ENCODE results near the gene TBCD.
A peak's percentile ranks its signal among the peaks of the same experiment; 100 is the strongest.
"Not testable (repeated sequence)": the region's sequence is repeated elsewhere in the genome, so short reads cannot be mapped to it uniquely, and the experiment has no call there.

The TBCD gene

DNA sequence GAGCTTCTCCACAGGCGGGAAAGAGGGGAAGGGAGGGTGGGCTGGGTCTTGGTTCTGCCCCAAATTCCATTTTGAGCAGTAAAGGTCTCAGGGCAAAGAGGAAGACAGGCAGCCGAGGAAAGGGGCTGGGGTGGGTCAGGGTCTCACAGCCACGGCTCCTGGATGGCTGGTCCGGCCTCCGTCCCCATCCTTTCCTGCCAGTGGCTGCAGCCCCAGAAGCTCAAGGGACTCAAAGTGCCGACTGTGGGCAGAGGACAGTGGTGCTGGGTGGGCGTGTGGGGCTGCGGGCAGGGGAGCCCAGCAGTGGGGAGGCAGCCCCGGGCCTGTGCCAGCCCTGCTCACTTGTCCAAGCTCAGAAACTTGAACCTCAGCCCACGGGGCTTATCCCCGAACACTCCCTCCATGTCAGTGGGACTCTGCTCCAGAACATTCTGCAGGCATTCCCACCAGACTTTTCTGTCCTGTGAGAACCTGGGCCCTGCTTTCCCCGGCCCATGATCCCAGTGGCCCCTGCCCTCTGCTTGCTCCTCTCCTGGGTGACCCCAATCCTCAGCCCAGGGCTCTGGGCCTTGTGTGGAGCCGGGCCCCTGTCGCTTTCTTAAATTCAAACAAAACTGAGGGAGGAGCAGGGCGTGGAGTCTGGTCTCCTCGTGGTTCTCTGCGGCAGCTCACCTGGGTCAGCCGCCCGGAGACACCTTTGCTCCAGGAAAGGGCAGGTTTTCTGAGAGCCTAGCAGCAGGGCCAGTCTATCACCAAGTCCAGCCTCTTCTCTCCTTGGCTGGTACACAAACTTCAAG lies 209.7 kb downstream of the TBCD start:
- ChIA-PET CTCF (no interaction called here), POLR2A (no interaction called here)
- TF ChIP-seq, protein P1, sequence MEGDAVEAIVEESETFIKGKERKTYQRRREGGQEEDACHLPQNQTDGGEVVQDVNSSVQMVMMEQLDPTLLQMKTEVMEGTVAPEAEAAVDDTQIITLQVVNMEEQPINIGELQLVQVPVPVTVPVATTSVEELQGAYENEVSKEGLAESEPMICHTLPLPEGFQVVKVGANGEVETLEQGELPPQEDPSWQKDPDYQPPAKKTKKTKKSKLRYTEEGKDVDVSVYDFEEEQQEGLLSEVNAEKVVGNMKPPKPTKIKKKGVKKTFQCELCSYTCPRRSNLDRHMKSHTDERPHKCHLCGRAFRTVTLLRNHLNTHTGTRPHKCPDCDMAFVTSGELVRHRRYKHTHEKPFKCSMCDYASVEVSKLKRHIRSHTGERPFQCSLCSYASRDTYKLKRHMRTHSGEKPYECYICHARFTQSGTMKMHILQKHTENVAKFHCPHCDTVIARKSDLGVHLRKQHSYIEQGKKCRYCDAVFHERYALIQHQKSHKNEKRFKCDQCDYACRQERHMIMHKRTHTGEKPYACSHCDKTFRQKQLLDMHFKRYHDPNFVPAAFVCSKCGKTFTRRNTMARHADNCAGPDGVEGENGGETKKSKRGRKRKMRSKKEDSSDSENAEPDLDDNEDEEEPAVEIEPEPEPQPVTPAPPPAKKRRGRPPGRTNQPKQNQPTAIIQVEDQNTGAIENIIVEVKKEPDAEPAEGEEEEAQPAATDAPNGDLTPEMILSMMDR (IDR thresholded peaks at IDR 0.05; ENCODE audit: insufficient read depth, low read length, missing control alignments): no peak
- DNase-seq (ENCODE audit: low read depth, low spot score): no peak
- H3K4me3 ChIP-seq (ENCODE audit: low read depth, low read length): no peak overlapping the region

DNA sequence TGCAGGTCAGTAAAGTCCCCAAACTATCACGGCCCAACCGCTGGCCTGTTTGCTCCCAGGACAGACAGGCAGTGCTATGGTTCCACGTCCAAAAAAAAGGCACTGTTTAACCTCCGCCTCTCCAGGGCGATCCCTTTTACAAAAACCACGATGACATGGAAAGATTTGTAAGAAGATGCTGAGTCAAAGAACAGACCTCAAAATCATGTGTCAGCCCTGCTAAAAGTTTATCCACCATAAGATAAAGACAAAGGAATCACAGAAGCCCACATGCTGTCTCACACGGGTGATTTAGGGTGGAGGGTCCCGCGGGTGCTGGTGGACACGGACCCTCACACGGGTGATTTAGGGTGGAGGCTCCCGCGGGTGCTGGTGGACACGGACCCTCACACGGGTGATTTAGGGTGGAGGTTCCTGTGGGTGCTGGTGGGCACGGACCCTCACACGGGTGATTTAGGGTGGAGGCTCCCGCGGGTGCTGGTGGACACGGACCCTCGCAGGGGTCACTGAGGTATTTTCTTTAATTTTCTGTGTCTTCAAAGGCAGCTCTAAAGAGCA lies 210.4 kb downstream of the TBCD start:
- TF ChIP-seq, protein P1 (IDR thresholded peaks at IDR 0.05; ENCODE audit: insufficient read depth, low read length, missing control alignments): no peak
- H3K4me3 ChIP-seq (ENCODE audit: low read depth, low read length): no peak overlapping the region
- POLR2A ChIA-PET: no interaction called here
- no peak for DNase-seq (ENCODE audit: low read depth, low spot score)
- CTCF ChIA-PET: interaction anchor here (0.9 to 1.9 kb wide), 6 partner anchors 8 to 294 kb away, joined by 3 to 16 read pairs (median 3); no protein-coding TSS in a partner anchor

DNA sequence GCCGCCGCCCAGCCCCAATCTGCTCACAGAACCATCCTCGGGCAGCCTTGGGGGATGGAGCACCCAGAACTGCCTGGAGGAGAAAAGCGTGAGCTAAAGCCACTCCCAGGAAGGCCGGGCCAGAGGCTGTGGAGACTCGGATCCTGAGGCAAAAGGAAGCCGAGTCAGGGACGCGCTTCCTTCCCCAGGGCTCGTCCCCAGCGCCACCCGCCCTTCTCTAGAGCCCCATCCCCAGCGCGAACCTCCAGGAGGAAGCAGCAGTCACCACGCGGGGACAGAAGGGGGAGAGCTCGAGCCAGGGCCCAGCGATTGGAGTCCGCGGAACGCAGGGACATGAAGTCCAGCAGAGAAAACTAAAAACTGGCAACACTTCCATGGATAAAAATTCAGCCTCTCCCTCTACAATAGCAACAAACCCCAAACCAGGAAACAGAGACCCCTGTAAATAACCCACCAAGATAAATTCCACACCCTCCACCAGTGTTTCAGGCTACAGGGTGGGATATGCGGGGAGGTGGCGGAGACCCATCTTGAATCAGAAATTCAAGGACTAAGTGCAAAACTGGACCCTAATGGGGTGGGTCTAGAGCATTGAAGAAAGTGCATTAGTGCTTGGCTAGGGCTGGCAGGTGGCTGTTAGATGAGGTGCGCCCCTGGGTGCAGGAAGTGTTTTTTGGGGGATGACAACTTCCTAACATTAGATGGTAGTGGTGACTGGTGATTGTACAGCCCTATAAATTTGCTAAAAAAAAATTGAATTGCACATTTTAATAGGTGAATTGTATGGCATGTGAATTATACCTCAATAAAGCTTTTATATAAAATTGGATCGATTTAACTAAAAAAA lies 211.5 kb downstream of the TBCD start:
- H3K4me3 ChIP-seq (ENCODE audit: low read depth, low read length): 0 out of 2 replicates have a peak overlapping the region, but pooled peaks have one; percentile 8
- TF ChIP-seq, protein P1 (IDR thresholded peaks at IDR 0.05; ENCODE audit: insufficient read depth, low read length, missing control alignments): peak; percentile 94
- ChIA-PET POLR2A (no interaction called here), CTCF (interaction anchor here (0.6 to 1.9 kb wide), 16 partner anchors 9 to 295 kb away, joined by 3 to 16 read pairs (median 3); no protein-coding TSS in a partner anchor)
- no peak for DNase-seq (ENCODE audit: low read depth, low spot score)

DNA sequence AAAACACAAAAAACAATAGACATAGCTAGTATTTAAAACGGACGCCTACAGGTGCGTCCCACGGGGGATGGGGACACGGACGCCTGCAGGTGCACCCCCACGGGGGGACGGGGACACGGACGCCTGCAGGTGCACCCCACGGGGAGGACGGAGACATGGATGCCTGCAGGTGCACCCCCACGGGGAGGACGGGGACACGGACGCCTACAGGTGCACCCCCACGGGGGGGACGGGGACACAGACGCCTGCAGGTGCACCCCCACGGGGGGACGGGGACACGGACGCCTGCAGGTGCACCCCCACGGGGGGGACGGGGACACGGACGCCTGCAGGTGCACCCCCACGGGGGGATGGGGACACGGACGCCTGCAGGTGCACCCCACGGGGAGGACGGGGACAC lies 212.6 kb downstream of the TBCD start:
- DNase-seq (ENCODE audit: low read depth, low spot score); POLR2A ChIA-PET; H3K4me3 ChIP-seq (ENCODE audit: low read depth, low read length): not testable (repeated sequence)
- CTCF ChIA-PET: interaction anchor here (0.6 to 1.9 kb wide), 7 partner anchors 11 to 239 kb away, joined by 3 to 16 read pairs (median 5); no protein-coding TSS in a partner anchor

DNA sequence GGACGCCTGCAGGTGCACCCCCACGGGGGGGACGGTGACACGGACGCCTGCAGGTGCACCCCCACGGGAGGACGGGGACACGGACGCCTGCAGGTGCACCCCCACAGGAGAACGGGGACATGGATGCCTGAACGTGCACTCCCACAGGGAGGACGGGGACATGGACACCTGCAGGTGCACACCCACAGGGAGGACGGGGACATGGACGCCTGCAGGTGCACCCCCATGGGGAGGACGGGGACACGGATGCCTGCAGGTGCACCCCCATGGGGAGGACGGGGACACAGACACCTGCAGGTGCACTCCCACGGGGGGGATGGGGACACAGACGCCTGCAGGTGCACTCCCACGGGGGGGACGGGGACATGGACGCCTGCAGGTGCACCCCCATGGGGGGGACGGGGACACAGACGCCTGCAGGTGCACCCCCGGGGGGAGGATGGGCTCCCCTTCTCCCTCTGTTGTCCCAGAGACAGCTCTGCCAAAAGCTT lies 213.0 kb downstream of the TBCD start:
- ChIA-PET CTCF (interaction anchor here (1.6 kb wide), 1 partner anchor 13 kb away, joined by 3 read pairs; no protein-coding TSS in a partner anchor), POLR2A (no interaction called here)
- H3K4me3 ChIP-seq (ENCODE audit: low read depth, low read length): no peak overlapping the region
- DNase-seq (ENCODE audit: low read depth, low spot score): no peak
- TF ChIP-seq, protein P1 (IDR thresholded peaks at IDR 0.05; ENCODE audit: insufficient read depth, low read length, missing control alignments): no peak

DNA sequence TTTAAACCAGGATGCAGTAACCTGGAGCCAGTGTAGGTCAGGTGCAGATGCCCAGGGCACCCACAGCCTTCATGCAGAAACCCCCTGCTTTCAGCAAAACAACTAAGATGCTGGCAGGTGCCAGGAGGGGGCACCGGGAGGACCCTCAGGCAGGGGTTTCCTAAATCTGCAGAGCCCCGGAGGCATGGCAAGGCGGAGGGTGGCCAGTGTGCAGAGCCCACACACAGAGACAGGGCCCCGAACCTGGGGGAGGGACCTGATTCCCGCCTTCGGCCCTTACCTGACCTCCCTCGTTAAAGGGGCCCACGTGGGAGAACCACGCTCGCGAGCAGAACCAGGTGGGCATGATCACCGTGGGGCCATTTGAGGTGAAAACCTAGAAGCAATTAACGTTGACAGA lies 213.5 kb downstream of the TBCD start:
- ChIA-PET POLR2A (no interaction called here), CTCF (interaction anchor here (1.6 kb wide), 1 partner anchor 12 kb away, joined by 3 read pairs; no protein-coding TSS in a partner anchor)

More for the DNA sequence above, 213.5 kb downstream of the TBCD start:
- DNase-seq (ENCODE audit: low read depth, low spot score): no peak
- no peak overlapping the region for H3K4me3 ChIP-seq (ENCODE audit: low read depth, low read length)
- TF ChIP-seq, protein P1 (IDR thresholded peaks at IDR 0.05; ENCODE audit: insufficient read depth, low read length, missing control alignments): no peak
